GM18508 (cell line): Measurements from ENCODE around the gene TACSTD2.
"Not testable (repeated sequence)": the region's sequence is repeated elsewhere in the genome, so short reads cannot be mapped to it uniquely, and the experiment has no call there.

ENCODE experiments used
- ATAC-seq: cut with Tn5 transposase; IDR thresholded peaks from one replicate; pipeline ENCODE4 v1.9.1; 2021; ENCODE audit warnings: moderate number of reproducible peaks; ENCODE audit not compliant: insufficient read depth, unreplicated experiment

The TACSTD2 gene, protein sequence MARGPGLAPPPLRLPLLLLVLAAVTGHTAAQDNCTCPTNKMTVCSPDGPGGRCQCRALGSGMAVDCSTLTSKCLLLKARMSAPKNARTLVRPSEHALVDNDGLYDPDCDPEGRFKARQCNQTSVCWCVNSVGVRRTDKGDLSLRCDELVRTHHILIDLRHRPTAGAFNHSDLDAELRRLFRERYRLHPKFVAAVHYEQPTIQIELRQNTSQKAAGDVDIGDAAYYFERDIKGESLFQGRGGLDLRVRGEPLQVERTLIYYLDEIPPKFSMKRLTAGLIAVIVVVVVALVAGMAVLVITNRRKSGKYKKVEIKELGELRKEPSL

DNA sequence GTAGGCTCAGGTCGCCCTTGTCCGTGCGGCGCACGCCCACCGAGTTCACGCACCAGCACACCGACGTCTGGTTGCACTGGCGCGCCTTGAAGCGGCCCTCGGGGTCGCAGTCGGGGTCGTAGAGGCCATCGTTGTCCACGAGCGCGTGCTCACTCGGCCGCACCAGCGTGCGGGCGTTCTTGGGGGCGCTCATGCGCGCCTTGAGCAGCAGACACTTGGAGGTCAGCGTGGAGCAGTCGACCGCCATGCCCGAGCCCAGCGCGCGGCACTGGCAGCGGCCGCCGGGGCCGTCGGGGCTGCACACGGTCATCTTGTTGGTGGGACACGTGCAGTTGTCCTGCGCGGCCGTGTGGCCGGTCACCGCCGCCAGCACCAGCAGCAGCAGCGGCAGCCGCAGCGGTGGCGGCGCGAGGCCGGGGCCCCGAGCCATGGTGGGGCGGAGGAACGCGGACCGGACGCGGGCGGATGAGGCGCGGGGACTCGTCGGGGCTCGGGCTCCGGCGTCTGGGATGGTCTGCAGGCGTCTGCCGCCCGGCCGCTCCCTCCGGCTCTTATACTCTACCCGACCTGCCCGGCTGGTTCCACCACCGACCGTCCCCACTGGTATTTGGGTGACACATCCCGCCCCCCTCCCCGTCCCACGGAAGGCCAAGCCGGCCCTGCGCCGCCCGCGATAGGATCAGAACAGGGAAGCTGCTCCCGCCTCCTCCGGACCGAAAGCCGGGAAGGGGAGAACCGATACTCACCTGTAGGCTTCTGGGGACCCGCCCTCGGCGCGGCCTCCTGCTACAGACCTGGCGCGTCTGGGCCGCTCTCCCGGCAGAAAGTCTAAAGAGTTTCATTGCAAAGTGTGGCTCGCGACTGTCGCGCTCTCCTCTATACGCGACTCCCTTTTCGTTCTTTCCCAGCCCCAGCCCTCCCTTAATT, at the start of gene TACSTD2:
TSS of gene TACSTD2 (minus strand) at position 526 of the 927 bp plus-strand sequence. CDS start at position 430, 96 bp downstream.
- no peak for ATAC-seq

DNA sequence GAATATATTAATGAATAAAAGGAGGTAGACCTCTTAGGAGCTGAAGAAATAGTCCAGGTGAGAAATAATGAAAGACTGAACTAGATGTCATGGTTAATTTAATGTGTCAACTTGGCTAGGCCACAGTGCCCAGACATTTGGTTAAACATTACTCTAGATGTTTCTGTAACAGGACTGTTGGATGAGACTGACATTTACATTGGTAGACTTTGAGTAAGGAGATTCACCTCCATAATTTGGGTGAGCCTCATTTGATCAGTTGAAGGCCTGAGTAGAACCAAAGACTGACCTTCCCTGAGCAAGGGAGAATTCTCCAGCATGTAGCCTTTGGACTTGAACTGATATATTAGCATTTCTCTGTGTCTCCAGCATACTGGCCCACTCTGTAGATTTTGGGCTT, 49.2 kb upstream of the TACSTD2 start:
- ATAC-seq: no peak

DNA sequence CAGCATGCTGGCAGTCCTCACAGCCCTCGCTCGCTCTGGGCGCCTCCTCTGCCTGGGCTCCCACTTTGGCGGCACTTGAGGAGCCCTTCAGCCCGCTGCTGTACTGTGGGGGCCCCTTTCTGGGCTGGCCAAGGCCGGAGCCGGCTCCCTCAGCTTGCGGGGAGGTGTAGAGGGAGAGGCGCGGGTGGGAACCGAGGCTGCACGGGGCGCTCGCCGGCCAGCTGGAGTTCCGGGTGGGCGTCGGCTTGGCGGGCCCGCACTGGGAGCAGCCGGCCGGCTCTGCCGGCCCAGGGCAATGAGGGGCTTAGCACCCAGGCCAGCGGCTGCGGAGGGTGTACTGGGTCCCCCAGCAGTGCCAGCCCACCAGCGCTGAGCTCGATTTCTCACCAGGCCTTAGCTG, 46.2 kb upstream of the TACSTD2 start:
- not testable (repeated sequence) for ATAC-seq

DNA sequence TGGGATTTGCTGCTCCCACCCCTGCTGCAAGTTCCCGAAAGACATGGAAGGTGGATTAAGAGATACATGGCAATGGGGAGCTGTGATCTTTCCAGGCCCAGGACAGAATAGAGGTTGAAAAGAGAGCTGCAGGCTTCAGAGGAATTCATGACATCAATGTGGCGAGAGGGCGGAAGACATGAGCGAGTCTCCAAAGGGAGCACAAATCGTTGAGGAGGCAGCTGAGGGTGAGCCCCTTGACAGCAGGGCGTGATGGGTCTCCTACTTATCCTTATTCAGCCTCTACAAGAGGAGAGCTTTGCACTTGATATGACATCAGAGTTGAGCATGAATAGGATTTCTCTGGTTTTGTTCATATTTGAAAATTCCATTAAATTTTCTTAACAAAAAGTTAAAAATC, 45.5 kb upstream of the TACSTD2 start:
- no peak for ATAC-seq

DNA sequence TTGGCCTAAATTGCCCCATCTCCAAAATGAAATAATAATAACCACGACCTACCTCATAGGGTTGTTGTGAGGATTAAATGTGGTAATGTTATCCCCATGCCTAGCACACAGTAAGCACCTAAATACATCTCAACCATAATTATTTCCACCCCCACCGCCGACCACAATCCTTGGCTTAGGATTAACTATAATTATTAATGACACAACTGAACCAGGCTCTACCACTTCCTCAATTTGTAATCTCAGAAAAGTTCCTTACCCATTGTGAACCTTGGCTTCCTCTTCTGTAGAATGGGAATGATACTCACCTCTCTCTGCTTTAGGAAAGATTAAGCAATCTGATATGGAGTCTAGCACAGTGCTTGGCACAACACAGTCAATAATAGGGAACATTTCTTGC, 44.3 kb upstream of the TACSTD2 start:
- ATAC-seq: no peak

DNA sequence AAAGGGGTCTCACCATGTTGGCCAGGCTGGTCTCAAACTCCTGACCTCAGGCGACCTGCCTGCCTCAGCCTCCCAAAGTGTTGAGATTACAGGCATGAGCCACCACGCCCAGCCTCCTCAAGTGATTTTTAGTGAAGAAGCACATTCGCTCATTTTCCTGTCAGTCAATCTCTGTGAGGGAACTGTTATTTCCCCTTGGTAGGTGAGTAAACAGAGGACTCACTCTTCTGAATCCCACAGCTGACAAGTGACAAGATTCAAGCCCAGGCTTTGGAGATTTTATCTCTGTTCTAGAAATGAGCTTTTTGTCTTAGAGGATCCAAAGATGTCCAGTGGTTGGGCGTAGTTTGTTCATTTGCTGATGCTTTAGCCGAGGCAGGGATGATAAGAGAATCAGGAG, 43.9 kb upstream of the TACSTD2 start:
- no peak for ATAC-seq

DNA sequence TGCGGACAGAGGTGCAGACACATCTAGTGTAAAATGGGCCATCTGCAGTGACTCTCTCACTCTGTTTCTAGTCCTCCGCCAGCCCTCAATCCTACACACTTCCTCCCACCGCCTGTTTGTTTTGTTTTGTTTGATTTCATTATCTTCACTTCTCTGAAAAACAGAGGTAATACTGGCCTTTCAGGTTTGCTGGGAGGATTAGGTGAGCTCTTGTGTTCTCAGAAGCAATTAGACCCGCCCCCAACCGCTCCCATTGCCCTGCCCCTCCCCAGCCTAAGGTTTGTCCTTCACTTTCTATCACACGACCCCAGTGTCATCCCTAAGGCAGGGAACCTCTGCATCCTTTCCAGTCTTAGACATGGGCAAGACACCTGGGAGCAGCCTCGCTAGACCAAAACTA, 43.2 kb upstream of the TACSTD2 start:
- no peak for ATAC-seq

DNA sequence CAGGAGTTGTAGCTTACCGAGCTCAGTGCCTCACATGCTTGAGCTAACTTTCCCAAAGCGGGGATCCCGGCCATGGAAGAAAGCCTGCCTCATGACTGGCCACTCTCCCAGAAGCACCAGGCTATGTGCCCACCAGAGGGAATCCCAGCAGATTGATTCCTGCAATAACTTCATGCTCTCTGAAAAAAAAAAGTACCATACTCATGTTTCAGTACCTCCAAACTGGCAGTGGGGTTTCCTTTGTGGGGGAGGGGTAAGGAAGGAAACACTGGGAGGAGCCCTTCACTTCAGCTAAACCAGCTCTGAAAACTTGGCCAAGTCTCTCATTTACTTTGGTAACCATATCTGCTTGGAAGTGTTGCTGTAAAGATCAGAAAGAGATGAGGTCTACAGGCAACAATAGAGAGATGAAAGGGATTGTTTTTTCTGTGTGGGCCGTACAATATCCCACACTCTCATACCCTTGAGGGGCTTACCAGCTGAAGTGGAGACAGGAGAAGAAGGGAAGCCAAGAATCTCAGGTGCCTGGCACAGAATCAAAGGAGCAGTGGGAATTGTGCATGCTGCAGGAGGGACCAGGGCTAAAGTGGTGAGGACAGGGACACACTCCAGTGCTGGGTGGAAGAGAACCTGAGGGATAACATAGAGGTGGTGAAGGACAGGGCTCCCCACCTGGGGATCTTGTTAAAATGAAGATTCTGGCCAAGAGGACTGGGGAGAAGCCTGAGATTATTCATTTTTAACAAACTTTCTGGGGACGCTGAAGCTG, 42.4 kb upstream of the TACSTD2 start:
- no peak for ATAC-seq

DNA sequence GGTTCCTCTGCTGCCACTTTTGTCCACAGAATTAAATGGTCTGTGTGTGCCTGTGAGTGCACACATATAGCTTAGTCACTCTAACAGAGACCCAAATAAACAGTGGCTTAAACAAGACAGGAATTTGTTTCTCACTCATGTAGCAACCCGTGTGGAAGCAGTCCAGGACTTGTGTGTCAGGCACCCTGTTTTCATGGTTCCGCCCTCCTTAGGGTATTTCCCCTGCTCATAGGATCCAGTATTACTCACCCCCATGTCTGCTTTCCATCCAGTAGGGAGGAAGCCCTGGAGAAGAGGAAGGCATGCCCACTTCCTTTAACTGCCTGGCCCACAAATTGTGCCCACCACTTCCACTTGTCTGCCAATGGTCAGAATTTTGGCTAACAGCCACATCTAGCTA, 41.3 kb upstream of the TACSTD2 start:
- ATAC-seq: no peak

DNA sequence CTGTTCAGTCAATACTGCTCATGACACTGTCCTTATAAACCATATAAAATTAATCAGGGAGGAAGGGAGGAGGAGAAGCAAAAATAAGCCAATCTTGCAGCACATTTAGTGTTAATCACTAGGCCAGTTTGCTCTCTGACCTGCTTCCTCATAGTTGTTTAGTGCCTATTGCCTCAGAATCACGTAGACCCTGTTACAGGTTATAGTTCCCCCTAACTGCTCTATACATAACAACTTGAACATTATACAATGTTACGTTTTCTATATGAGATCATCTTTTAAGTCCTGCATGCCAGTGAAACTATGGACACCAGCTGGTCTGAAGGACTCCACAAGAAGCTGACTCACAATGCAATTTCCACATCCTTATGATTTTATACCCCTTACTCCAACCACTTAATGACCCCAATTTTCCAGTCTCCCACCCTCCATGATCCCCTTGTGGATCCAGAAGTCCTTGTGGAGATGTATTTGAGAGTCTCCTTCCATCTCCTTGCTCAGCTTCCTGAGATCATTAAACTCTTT, 34.9 kb upstream of the TACSTD2 start:
- no peak for ATAC-seq

DNA sequence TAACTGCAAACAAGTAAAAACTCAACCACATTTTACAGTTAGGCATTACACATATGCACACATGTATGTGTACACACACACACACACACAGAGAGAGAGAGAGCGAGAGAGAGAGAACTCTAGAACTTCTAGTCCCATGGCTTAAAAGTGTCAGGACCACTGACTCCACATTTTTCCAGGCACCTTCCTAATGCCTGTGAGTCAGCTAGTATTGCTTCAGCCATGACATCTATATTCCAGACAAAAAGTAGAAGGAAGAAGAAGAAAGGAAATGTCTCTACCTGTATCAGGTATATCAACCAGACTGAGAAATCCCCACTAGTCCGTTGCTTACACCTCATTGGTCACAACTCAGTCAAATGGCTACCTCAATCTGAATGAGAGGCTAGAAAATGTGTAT, 31.9 kb upstream of the TACSTD2 start:
- ATAC-seq: no peak

DNA sequence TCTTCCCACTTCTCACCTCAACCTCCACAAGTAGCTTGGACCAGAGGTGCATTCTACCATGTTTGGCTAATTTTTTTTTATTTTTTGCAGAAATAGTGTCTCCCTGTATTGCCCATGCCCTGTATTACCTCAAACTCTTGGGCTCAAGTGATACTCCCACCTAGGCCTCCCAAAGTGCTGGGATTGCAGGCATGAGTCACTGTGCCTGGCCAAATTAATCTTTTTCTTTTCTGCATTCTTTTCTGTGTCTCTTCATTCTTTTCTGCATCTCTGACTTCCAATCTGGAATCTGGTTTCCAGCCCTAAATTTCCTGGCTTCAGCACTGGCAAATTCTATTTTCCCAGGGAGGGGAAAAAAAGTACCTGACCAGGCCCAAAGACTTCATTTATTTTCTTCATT, 31.2 kb upstream of the TACSTD2 start:
- no peak for ATAC-seq

DNA sequence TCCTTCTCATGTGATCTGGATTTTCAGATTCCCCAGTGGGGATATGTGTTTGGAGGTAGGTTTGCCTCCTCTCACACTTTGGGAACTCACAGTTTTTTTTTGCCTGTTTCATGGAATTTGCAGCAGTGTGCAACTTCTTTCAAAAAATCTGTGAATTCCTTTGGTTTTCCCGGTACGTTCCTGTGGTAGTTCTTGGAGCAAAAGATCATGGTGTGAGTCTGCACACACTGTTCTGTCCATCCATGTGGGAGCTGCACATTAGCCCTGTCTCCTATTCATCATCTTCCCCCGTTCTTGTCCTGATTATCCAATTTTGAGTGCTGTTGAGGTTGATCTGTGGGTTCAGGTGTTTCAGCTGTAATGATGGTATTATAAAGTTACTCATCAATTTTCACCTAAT, 30.3 kb upstream of the TACSTD2 start:
- no peak for ATAC-seq

DNA sequence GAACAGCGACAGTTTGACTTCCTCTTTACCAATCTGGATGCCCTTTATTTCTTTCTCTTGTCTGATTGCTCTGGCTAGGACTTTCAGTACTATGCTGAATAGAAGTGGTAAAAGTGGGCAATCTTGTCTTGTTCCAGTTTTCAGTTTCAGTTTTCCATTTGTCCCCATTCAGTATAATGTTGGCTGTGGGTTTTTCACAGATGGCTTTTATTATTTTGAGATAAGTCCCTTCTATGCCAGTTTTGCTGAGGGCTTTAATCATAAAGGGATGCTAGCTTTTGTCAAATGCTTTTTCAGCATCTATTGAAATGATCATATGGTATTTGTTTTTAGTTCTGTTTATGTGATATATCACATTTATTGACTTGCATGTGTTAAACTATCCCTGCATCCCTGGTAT, 24.9 kb upstream of the TACSTD2 start:
- not testable (repeated sequence) for ATAC-seq

DNA sequence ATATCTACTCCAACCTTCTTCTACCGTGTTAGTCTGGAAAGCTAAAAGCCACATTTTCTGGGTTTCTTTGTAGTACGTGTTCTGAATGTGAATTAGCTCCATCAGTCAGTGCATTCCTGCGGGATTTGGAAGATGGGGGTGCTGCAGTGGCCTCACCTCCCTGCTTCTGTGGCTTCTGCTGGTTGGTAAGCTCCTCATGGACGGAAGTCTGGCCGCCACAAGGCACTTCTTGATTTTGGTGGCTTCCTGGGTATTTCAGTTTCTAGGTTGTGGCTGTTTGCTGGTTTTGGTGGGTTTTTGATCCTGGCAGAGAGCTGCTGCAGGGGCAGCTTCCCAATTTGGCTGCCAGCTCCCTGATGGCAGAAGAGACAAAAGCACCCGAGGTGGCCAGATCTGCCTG, 20.9 kb upstream of the TACSTD2 start:
- no peak for ATAC-seq

DNA sequence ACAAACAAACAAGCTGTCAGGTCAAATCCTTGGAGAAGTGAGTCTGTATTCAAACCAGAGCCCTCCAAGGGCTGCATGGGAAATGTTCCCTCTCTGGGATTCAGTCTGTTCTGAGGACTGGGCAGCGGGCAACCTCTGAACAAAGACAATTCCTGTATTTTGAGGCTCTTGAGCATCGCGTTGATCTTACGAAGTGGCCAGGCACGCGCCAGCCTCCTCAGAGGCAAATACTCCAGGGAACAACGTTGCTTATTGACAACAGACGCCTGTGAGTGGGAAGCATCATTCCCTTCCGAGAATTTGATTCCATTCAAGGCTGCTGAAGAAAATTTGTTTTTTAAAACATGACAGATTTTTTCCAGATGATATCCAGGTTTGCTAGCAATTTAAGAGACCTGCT, 20.0 kb upstream of the TACSTD2 start:
- ATAC-seq: no peak

DNA sequence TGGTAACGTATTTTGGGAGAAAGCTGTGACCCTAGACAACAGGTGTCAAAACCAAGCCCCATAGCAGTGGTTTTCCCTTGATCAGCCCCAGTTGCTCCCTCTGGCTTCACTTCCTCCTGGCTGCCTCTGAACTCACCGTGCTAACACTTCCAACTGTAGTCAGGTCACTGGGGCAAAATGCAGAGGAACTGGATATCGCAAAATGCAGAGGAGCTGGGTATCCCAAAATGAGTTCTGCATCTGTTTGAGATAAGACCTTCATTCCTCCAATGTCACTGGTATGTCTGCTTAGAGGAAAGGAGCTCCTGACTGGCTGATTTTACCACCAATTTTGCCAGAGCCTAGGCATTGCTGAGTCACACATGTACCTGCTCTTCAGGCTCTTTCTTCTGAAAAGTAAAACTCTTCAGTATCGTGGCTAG, 19.6 kb upstream of the TACSTD2 start:
- no peak for ATAC-seq

DNA sequence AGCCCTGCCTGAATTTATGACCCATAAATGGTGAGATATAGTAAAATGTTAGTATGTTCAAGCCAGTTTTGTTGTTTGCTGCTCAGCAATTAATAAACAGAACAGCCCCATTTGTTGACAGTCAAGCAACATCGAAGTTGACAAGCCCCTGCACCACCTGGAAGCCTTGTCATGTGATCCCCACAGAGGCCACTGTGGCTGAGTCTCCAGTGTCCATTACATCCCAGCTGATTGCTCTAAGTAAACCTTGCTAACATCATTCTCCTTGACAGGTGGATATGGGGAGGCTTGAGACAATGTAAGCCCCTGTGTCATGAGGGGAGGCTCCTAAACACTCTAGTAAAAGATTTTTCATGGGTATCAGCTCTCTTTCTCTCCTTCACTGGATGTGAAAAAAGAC, 17.5 kb upstream of the TACSTD2 start:
- ATAC-seq: no peak

DNA sequence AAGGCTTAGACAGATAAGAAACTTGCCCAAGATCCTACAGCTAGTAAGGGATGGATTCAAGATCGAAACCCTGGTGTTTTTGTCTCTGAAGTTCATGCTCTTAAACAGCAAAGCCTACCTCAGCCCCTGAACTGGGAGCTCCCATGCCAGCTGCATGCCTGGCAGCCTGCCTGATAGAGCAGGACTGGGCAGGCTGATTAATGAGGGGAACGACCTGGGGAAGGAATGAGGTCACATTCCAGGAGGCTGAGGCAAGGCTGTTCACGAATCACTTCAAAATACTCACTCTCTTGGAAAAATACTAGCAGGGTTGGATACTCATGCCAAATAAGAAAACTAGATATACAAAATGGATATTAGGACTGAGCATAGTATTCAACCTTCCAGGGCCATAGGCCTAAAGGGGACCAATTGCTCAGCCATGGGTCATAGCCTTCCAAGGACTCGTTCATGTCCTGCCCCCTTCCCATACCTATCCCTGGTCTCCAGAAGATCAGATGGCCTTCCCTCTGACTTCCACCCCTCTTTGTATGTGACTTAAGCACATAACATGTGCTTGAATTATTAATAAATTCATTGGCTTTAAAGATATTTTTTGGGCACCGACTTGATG, 15.6 kb upstream of the TACSTD2 start:
- no peak for ATAC-seq

DNA sequence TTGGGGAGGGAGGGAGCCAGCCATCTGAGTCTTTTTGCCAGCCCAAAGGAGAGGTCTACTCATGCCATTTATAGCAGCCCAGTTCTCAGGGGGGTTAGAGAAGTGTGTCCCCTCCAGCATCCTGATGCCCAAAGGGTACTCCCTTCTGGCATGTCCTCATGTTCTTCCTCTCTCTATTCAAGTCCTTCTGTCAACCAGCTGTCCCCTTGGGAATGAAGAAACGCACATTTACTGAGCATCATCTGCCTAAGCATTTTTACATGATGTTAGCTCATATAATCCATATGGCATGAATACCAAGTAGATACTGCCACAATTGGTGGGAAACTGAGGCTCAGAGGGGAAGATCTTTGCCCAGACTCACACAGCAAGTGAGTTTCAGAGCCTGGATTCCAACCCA, 14.8 kb upstream of the TACSTD2 start:
- no peak for ATAC-seq
